Neural cell (in vitro differentiated cells): ENCODE results near the gene MMP7.

Source experiments
- EZH2 ChIP-seq: fragments of 200-600, 300-800 bp; shearing (Covaris generic), sonication (generic); IDR thresholded peaks from 2 replicates; pipeline ENCODE4 v1.6.1; 2014; ENCODE audit warnings: antibody characterized with exemption, low read length, borderline replicate concordance, mild to moderate bottlenecking; ENCODE audit not compliant: insufficient read depth, poor library complexity, severe bottlenecking
- MXI1 ChIP-seq: fragments of 450-650 bp; conservative IDR thresholded peaks from 2 replicates; pipeline ENCODE4 v1.6.1; 2014; ENCODE audit warnings: antibody characterized with exemption, mild to moderate bottlenecking; ENCODE audit not compliant: poor library complexity, severe bottlenecking
- POLR2AphosphoS5 ChIP-seq: IDR thresholded peaks from 2 replicates; pipeline ENCODE4 v1.6.1; 2012
- RAD21 ChIP-seq: fragments of 450-650 bp; conservative IDR thresholded peaks from 2 replicates; pipeline ENCODE4 v1.6.1; 2014; ENCODE audit warnings: antibody characterized with exemption, mild to moderate bottlenecking, moderate library complexity
- SMC3 ChIP-seq: fragments of 450-650 bp; conservative IDR thresholded peaks from 2 replicates; pipeline ENCODE4 v1.6.1; 2014; ENCODE audit warnings: antibody characterized with exemption, mild to moderate bottlenecking, moderate library complexity; ENCODE audit not compliant: poor library complexity
- TAF1 ChIP-seq: IDR thresholded peaks from 2 replicates; pipeline ENCODE4 v1.6.1; 2012; ENCODE audit warnings: low read depth
- TF ChIP-seq, protein P1 (sequence below): IDR thresholded peaks from 2 replicates; pipeline ENCODE4 v1.6.1; 2012; ENCODE audit warnings: borderline replicate concordance
- TF ChIP-seq, protein P2 (sequence below): fragments of 450-650 bp; IDR thresholded peaks from 2 replicates; pipeline ENCODE4 v1.5.1; 2014; ENCODE audit warnings: antibody characterized with exemption, mild to moderate bottlenecking, moderate library complexity; ENCODE audit not compliant: poor library complexity, severe bottlenecking

DNA sequence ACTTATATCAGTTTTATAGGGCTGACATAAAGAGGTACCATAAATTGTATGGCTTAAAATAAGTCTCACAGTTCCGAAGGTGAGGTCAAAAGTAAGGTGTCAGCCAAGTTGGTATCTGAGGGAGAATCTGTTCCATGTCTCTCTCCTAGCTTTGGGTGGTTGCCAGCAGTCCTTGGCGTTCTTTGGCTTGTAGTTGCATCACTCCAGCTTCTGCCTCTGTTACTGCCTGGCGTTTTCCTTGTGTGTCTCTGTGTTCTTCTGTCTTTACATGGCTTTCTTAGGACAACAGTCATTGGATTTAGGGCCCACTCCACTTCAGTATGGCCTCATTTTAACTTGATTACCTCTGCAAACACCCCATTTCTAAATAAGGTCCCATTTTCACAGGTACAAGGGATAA lies 16.7 kb downstream of the MMP7 start:
- TF ChIP-seq, protein P1, sequence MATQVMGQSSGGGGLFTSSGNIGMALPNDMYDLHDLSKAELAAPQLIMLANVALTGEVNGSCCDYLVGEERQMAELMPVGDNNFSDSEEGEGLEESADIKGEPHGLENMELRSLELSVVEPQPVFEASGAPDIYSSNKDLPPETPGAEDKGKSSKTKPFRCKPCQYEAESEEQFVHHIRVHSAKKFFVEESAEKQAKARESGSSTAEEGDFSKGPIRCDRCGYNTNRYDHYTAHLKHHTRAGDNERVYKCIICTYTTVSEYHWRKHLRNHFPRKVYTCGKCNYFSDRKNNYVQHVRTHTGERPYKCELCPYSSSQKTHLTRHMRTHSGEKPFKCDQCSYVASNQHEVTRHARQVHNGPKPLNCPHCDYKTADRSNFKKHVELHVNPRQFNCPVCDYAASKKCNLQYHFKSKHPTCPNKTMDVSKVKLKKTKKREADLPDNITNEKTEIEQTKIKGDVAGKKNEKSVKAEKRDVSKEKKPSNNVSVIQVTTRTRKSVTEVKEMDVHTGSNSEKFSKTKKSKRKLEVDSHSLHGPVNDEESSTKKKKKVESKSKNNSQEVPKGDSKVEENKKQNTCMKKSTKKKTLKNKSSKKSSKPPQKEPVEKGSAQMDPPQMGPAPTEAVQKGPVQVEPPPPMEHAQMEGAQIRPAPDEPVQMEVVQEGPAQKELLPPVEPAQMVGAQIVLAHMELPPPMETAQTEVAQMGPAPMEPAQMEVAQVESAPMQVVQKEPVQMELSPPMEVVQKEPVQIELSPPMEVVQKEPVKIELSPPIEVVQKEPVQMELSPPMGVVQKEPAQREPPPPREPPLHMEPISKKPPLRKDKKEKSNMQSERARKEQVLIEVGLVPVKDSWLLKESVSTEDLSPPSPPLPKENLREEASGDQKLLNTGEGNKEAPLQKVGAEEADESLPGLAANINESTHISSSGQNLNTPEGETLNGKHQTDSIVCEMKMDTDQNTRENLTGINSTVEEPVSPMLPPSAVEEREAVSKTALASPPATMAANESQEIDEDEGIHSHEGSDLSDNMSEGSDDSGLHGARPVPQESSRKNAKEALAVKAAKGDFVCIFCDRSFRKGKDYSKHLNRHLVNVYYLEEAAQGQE, result no peak
- TF ChIP-seq, protein P2, sequence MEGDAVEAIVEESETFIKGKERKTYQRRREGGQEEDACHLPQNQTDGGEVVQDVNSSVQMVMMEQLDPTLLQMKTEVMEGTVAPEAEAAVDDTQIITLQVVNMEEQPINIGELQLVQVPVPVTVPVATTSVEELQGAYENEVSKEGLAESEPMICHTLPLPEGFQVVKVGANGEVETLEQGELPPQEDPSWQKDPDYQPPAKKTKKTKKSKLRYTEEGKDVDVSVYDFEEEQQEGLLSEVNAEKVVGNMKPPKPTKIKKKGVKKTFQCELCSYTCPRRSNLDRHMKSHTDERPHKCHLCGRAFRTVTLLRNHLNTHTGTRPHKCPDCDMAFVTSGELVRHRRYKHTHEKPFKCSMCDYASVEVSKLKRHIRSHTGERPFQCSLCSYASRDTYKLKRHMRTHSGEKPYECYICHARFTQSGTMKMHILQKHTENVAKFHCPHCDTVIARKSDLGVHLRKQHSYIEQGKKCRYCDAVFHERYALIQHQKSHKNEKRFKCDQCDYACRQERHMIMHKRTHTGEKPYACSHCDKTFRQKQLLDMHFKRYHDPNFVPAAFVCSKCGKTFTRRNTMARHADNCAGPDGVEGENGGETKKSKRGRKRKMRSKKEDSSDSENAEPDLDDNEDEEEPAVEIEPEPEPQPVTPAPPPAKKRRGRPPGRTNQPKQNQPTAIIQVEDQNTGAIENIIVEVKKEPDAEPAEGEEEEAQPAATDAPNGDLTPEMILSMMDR, result no peak
- TF ChIP-seq RAD21, result no peak
- no peak for TF ChIP-seq EZH2
- no peak for TF ChIP-seq TAF1
- no peak for TF ChIP-seq POLR2AphosphoS5
- no peak for TF ChIP-seq MXI1
- TF ChIP-seq SMC3, result no peak
